M059J (cell line): ENCODE results near the gene ACTN4. TPM values are rescaled to one million over a fixed set of nuclear protein-coding genes. Genes with fewer than 3 reads are reported as not detected.

Source experiments
- DNase-seq: peaks from one replicate; pipeline ENCODE4 v3.0.0-alpha.2; 2012; ENCODE audit warnings: low read depth
- total RNA-seq: library from RNA; depleted of rRNA; stranded (reverse); fragments of >200 nt; shearing (Covaris generic); gene quantifications from 2 replicates; pipeline ENCODE4 v1.2.3, GENCODE V29; 2014

The ACTN4 gene
- total RNA-seq, 1 experiment from 2014 or later: 536 TPM

DNA sequence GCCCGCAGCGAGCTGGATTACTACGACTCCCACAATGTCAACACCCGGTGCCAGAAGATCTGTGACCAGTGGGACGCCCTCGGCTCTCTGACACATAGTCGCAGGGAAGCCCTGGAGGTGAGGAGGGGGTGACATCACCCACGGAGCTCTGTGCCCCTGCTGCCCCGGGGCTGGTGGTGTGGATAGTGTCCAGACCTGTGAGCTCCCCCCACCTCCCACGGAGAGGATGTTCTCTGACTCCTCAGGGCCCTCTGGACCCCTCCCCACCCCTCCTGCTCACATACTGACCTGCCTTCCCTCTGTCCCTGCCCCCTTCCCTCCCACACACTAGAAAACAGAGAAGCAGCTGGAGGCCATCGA is 76.1 kb downstream of the ACTN4 start:
- DNase-seq: no peak

DNA sequence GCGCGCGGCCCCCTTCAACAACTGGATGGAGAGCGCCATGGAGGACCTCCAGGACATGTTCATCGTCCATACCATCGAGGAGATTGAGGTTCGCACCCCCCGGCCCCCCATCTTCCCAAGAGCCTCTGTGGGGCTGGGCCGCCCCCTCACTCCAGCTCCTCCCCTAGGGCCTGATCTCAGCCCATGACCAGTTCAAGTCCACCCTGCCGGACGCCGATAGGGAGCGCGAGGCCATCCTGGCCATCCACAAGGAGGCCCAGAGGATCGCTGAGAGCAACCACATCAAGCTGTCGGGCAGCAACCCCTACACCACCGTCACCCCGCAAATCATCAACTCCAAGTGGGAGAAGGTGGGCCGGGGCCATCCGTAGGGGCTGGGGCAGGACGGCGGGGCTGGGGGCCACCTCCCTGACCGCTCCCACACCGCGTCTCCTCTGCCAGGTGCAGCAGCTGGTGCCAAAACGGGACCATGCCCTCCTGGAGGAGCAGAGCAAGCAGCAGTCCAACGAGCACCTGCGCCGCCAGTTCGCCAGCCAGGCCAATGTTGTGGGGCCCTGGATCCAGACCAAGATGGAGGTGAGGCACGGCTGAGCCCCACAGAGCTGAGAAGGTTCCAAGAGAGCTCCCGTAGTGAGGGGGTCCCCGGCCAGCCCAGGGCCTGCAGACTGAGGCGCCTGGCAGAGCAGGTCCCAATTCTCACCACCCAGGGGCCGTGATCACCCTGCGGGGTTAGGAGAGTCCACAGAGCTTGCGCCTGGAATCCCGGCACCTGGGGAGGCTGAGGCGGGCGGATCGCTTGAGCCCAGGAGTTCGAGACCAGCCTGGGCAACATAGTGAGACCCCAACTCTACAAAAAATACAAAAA is 76.8 kb downstream of the ACTN4 start:
- DNase-seq: no peak

GRCh38 chr19:38725469-38726283 is 78.2 kb downstream of the ACTN4 start:
- no peak for DNase-seq

DNA sequence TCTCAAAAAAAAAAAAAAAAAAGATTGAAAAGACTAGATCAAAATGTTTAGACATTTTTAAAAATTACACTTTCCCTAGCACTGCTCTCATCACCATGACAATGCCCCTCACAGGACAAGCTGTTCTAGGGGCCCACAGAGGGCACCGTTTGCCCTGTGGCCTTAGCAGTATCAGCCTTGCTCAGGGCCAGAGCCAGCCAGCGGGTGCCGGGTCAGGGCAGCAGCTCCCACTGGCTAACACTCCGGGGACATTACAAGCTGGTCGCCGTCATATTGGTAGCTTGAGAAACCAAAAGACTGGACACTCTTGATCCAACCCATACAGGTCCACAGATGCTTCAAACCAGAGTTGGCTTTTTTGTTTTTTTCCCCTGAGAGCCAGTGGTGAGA is 78.8 kb downstream of the ACTN4 start:
- no peak for DNase-seq

- DNase-seq: no peak
Measured at GRCh38 chr19:38726761-38727301, 79.4 kb downstream of the ACTN4 start.

DNA sequence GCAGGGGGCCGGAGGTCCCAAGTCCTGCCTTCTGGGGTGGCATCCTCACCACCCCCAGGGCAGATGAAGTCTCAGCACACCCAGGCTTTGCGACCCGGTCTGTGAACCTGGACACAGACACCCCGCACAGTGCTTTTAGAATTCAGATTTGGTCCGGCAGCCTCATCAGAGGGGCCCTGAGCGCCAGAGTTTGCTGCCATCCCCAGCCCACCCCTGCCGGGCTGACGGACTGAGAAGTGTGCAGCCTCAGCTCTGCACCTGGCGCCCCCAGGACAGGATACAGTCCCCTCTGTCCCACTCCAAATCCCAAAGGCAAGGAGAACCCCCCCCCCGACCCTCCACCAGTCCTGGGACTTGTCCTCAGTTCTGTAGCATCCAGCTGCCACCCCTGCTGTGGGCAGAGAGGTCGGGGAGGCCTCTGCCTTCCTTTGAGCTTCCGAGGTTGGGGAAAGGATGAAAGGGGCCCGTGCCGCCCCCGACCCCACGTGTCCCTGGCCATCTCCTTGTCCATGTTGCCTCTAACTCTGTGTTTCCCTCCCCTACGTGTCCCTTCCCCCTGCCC is 79.9 kb downstream of the ACTN4 start:
- no peak for DNase-seq

- DNase-seq: no peak
Measured at GRCh38 chr19:38727868-38728660, 80.6 kb downstream of the ACTN4 start.

GRCh38 chr19:38728752-38729541 is 81.5 kb downstream of the ACTN4 start:
- no peak for DNase-seq

- DNase-seq: peak; percentile 72
Measured at GRCh38 chr19:38729653-38730469, 82.4 kb downstream of the ACTN4 start.

DNA sequence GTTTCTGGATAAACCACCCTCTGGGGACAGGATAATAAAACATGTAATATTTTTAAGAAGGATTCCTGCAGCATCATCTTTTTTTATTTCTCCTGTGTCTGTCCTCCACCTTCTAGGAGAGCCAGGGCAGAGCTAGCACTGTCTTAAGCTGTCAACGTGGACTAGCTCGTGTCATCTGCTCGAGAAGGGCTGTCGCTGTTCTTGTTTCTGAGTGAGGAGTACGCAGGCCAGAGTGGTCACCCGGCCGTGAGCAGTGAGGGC is 83.0 kb downstream of the ACTN4 start:
- no peak for DNase-seq

GRCh38 chr19:38730731-38731589 is 83.5 kb downstream of the ACTN4 start:
- DNase-seq: no peak

DNA sequence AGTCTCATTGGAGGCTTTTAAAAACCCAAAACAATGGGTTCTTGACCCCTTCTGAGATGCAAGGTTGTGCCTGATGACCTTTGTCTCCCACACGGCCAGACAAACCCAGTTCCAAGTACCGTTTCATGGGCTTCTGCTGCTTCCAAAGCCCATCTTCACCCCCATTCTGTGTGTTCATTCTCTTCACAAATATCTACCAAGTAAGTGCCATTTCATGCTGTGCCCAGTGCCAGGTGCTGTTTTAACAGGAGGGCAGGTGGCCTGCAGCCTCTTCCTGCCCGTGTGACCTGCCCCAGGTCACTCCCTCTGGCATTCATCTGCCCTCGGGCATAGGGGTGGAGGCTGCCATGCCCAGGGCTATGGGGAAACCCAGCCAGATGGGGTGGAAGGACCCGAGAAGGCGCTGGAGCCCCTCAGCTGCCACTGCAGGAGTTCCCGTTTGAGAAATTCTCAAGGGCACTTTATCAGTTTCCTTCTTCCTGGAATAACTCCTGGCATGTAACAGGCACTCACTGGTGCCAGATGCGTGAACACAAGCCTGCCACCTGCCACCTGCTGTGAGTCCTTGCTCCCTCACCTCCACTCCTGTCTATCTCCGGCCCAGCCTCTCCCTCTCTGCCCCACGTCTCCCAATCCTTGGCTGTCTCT is 84.3 kb downstream of the ACTN4 start:
- no peak for DNase-seq

DNA sequence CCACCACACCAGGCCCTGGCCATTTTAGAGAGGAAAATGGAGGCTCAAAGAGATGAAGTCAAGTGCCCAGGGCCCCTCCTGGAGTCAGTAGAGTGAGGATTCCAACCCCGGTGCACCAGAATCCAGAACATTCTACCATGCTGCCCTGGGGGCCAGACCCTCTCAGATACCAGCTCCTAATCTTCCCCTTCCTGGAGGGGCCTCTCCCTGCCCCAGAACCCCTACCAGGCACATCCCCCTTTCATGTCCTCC is 85.7 kb downstream of the ACTN4 start:
- DNase-seq: no peak

DNA sequence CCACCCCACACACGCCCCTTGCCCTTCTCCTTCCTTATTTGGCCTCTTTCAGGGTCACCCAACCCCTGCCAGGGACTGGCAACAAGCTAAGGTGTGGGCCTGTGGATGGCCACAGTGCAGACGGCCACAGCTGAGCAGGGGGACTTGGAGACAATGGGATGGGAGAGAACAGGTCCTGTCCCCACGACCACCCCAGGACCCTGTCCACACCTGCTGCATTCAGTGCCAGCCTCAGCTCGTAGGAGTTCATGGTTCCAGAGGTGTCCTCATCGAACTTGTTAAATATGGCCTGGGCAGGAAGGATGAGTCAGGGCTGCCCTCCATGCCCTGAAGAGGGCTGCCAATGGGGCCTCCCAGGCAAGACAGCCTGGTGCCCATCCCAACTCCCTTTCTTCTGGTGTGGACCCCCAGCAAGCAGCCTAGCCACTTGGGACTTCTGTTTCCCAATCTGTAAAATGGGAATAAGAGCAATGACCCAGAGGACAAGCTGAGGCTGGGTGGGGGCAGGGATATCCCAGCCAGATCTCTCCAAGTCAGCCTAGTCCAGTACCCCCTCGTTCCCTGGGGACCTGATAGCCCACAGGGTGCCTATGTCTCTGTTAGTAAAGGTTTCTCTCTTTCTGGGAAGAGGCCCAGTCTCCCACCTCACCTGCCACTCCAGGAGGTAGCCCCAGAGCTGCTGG is 86.2 kb downstream of the ACTN4 start:
- DNase-seq: peak; percentile 55

DNA sequence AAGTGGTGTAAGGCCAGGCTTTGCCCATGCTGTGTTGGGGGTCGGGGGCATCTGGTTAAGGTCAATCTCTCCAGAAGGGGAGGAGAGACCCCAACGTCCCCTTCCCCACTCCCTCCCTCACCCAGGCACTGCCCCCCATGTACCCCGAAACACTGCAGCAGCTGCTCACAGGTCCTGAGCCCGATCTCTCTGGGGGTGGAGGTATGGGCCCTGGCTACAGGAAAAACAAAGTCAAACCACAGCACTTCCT is 86.7 kb downstream of the ACTN4 start:
- DNase-seq: no peak

GRCh38 chr19:38734426-38735256 is 87.2 kb downstream of the ACTN4 start:
- peak; percentile 83 for DNase-seq

- no peak for DNase-seq
Measured at GRCh38 chr19:38735257-38735686, 87.8 kb downstream of the ACTN4 start.

GRCh38 chr19:38736036-38736412 is 88.6 kb downstream of the ACTN4 start:
- DNase-seq: peak; percentile 41
